Testis (tissue), 2 donors: ENCODE measurements around the gene PRKN.

ENCODE experiments used
- CTCF ChIP-seq, 3 experiments: fragments of 450-650 bp in 2 of 3; fragments of 200-600 bp in 1 of 3; sonication (generic) in 1 of 3; IDR thresholded peaks; one replicate each; pipeline ENCODE4 v1.5.1; 2016 to 2019; ENCODE audit warnings: antibody characterized with exemption in 3 of 3, mild to moderate bottlenecking in 2 of 3, moderate library complexity in 1 of 3
- POLR2A ChIP-seq: fragments of 450-650 bp; IDR thresholded peaks from one replicate; pipeline ENCODE4 v1.6.1; 2017; ENCODE audit warnings: antibody characterized with exemption, mild to moderate bottlenecking, moderate library complexity

DNA sequence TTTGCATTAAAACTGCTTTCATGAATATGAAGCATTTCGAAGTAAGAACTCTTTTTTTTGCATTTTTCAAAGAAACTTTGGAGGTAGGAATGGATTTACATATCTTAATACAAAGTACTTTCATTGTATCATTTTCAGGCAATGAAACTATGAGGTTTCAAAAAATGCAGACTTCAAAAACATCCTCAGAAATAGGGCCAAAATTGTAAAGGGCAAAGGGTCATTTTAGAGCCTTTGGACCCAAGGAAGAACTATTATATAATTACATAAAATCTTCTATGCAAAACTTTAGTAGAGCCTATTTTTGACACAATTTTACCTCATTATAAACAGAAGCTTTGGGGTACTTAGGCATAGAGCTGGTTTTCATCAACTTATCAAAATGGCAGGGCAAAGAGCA, 4.9 kb downstream of the PRKN start:
- TF ChIP-seq CTCF (IDR thresholded peaks at IDR 0.05) (no peak), POLR2A (no peak)
